HCT116 (cell line): ENCODE results near the gene HSPB7. TPM values are rescaled to one million over a fixed set of nuclear protein-coding genes. Genes with fewer than 3 reads are reported as not detected.

Experiments used
- ATAC-seq: fragments of 200-7000 bp; cut with Tn5 transposase; 2 replicates; pipeline ENCODE4 v1.9.1; 2020; ENCODE audit warnings: mild to moderate bottlenecking, moderate library complexity
- BruUV-seq: library from RNA; stranded (reverse); fragments of 400-500 nt; replicated peaks from 2 replicates; lab custom pipeline; 2021; lab: Mats Ljungman, UMichigan
- CTCF ChIA-PET: fragments of 300-600 bp; sonication (Branson Sonifier 250); formaldehyde crosslinking; loops from one replicate; lab custom pipeline; 2021; ENCODE audit warnings: antibody characterized with exemption; lab: Charles Lee
- POLR2A ChIA-PET: fragments of 300-600, 350-600 bp; sonication (Branson Sonifier 250); formaldehyde crosslinking; loops from one replicate; lab custom pipeline; 2021; ENCODE audit warnings: antibody characterized with exemption; lab: Charles Lee
- RAD21 ChIA-PET, 2 experiments: fragments of 300-600 bp; sonication (Branson Sonifier 250); formaldehyde crosslinking; loops; one replicate each; lab custom pipeline; 2023; ENCODE audit warnings: low total read pairs in 2 of 2; ENCODE audit not compliant: uncharacterized antibody in 2 of 2, unreplicated experiment in 2 of 2, low non-redundant PET in 1 of 2; lab: Charles Lee
- DNase-seq: peaks from one replicate; pipeline ENCODE4 v3.0.0-alpha.2; 2010; ENCODE audit warnings: low read depth, low spot score
- H2AFZ ChIP-seq: fragments of 200-600 bp; shearing (Covaris generic), sonication (generic); 2 replicates; pipeline ENCODE4 v1.6.1; 2017; ENCODE audit warnings: low read depth, mixed run types, mixed read lengths, antibody characterized with exemption, low read length; ENCODE audit not compliant: poor library complexity, severe bottlenecking
- H3K27ac ChIP-seq: 2 replicates; pipeline ENCODE4 v1.5.1; 2012; ENCODE audit warnings: low read depth, low read length
- H3K27me3 ChIP-seq: fragments of 200-600 bp; sonication (generic); 2 replicates; pipeline ENCODE4 v1.6.1; 2016; ENCODE audit warnings: mixed run types, low read length, mixed read lengths; ENCODE audit not compliant: insufficient read depth
- H3K36me3 ChIP-seq, 2 experiments: fragments of 200-500 bp in 1 of 2; fragments of 200-600 bp in 1 of 2; sonication (Bioruptor generic) in 1 of 2; sonication (generic) in 1 of 2; 2 replicates each; pipeline versions ENCODE4 v1.5.1 to v1.6.1; 2014 to 2016; ENCODE audit warnings: low read length in 2 of 2, inconsistent platforms in 1 of 2, mixed read lengths in 1 of 2, mixed run types in 1 of 2; ENCODE audit not compliant: insufficient read depth in 2 of 2, control insufficient read depth in 1 of 2
- H3K4me1 ChIP-seq, 2 experiments: fragments of 200-600 bp in 1 of 2; sonication (generic) in 1 of 2; 2 replicates each; pipeline versions ENCODE4 v1.5.1 to v1.6.1; 2012 to 2017; ENCODE audit warnings: low read length in 2 of 2, inconsistent platforms in 1 of 2, mild to moderate bottlenecking in 1 of 2, mixed read lengths in 1 of 2, mixed run types in 1 of 2, moderate library complexity in 1 of 2; ENCODE audit not compliant: insufficient read depth in 2 of 2, control insufficient read depth in 1 of 2
- H3K4me2 ChIP-seq: fragments of 200-600 bp; sonication (generic); 2 replicates; pipeline ENCODE4 v1.6.1; 2017; ENCODE audit warnings: mixed run types, low read length, mixed read lengths
- H3K4me3 ChIP-seq, 2 experiments: fragments of 200-600 bp in 1 of 2; sonication (generic) in 1 of 2; replicated peaks in 1 of 2; 2 replicates each; pipeline ENCODE4 v1.5.1; 2011 to 2016; ENCODE audit warnings: low read length in 2 of 2, control low read depth in 1 of 2, low read depth in 1 of 2, mild to moderate bottlenecking in 1 of 2, mixed read lengths in 1 of 2, mixed run types in 1 of 2
- H3K79me2 ChIP-seq: fragments of 200-600 bp; sonication (generic); 2 replicates; pipeline ENCODE4 v1.6.1; 2017; ENCODE audit warnings: mild to moderate bottlenecking, mixed run types, low read length, moderate library complexity, mixed read lengths; ENCODE audit not compliant: insufficient read depth
- H3K9ac ChIP-seq: fragments of 200-600 bp; sonication (generic); 2 replicates; pipeline ENCODE4 v1.6.1; 2016; ENCODE audit warnings: low read length, mixed read lengths
- H3K9me2 ChIP-seq: fragments of 200-600 bp; sonication (generic), shearing (Covaris generic); 2 replicates; pipeline ENCODE4 v1.6.1; 2017; ENCODE audit warnings: mixed run types, mild to moderate bottlenecking, moderate library complexity; ENCODE audit not compliant: insufficient read depth
- H3K9me3 ChIP-seq, 2 experiments: fragments of 200-500 bp in 1 of 2; fragments of 200-600 bp in 1 of 2; sonication (Bioruptor generic) in 1 of 2; sonication (generic) in 1 of 2; 2 replicates each; pipeline ENCODE4 v1.6.1; 2014 to 2017; ENCODE audit warnings: low read length in 2 of 2, mixed read lengths in 2 of 2, inconsistent platforms in 1 of 2, low read depth in 1 of 2, mild to moderate bottlenecking in 1 of 2, mixed run types in 1 of 2, moderate library complexity in 1 of 2; ENCODE audit not compliant: control insufficient read depth in 1 of 2, insufficient read depth in 1 of 2
- H4K20me1 ChIP-seq: fragments of 200-600 bp; sonication (generic), shearing (Covaris generic); 2 replicates; pipeline ENCODE4 v1.6.1; 2017; ENCODE audit warnings: mixed run types, mild to moderate bottlenecking, moderate library complexity; ENCODE audit not compliant: insufficient read depth
- ATF3 ChIP-seq: IDR thresholded peaks from 2 replicates; pipeline ENCODE4 v1.6.1; 2012
- EZH2phosphoT487 ChIP-seq: fragments of 200-600 bp; IDR thresholded peaks from 2 replicates; pipeline ENCODE4 v1.6.1; 2018; ENCODE audit warnings: antibody characterized with exemption, borderline replicate concordance
- FOSL1 ChIP-seq: IDR thresholded peaks from 2 replicates; pipeline ENCODE4 v1.6.1; 2012; ENCODE audit warnings: low read depth
- JUND ChIP-seq: IDR thresholded peaks from 2 replicates; pipeline ENCODE4 v1.6.1; 2012
- REST ChIP-seq: IDR thresholded peaks from 2 replicates; pipeline ENCODE4 v1.6.1; 2012; ENCODE audit warnings: low read depth
- SRF ChIP-seq: IDR thresholded peaks from 2 replicates; pipeline ENCODE4 v1.6.1; 2012; ENCODE audit warnings: low read depth
- YY1 ChIP-seq: IDR thresholded peaks from 2 replicates; pipeline ENCODE4 v1.6.1; 2011; ENCODE audit warnings: low read length, low read depth, moderate library complexity, mild to moderate bottlenecking; ENCODE audit not compliant: insufficient replicate concordance; ENCODE audit errors: extremely low read depth
- ZBTB33 ChIP-seq: IDR thresholded peaks from 2 replicates; pipeline ENCODE4 v1.6.1; 2011; ENCODE audit warnings: mild to moderate bottlenecking, low read length, moderate library complexity; ENCODE audit not compliant: insufficient replicate concordance; ENCODE audit errors: extremely low read depth
- ZFX ChIP-seq: fragments of 450-650 bp; IDR thresholded peaks from 2 replicates; pipeline ENCODE4 v1.6.1; 2017
- intact Hi-C: fragments of 100-400 bp; cut with micrococcal nuclease; formaldehyde crosslinking; loops from 2 replicates; pipeline ENCODE4 v1.10.0; 2022
- total RNA-seq: library from RNA; stranded (reverse); gene quantifications from one replicate; pipeline ENCODE4 v1.2.1, GENCODE V29; 2021; ENCODE audit not compliant: unreplicated experiment

The HSPB7 gene
- total RNA-seq, 1 experiment from 2014 or later = 0.27 TPM

GRCh38 chr1:15988856-15989736 lies 28.7 kb downstream of the HSPB7 start:
- no peaks in the 10 kb centered on the region for H4K20me1 ChIP-seq
- no TSS peak for BruUV-seq
- H3K27ac ChIP-seq = no peak overlapping the region
- peaks cover 10 to 23% of the 10 kb centered on the region in 2 experiments for H3K4me1 ChIP-seq
- no peak overlapping the region for H3K4me2 ChIP-seq
- H3K36me3 ChIP-seq = no peaks in the 10 kb centered on the region
- intact Hi-C loops = no loop called here
- no peaks in the 10 kb centered on the region for H3K9me3 ChIP-seq
- H3K79me2 ChIP-seq = no peaks in the 10 kb centered on the region
- POLR2A ChIA-PET = no interaction called here
- RAD21 ChIA-PET = interaction anchor here in 1 of 2 experiments (0.6 kb wide), 1 partner anchor 163 kb away, joined by 3 read pairs; no protein-coding TSS in a partner anchor
- CTCF ChIA-PET = no interaction called here
- H3K9me2 ChIP-seq = no peaks in the 10 kb centered on the region
- no peak overlapping the region for H3K4me3 ChIP-seq
- no peak for ATAC-seq
- TF ChIP-seq ATF3 (no peak), FOSL1 (no peak), SRF (no peak), ZFX (no peak), REST (no peak), ZBTB33 (no peak), YY1 (no peak), JUND (no peak), EZH2phosphoT487 (no peak)
- H2AFZ ChIP-seq = no peak overlapping the region
- no peak overlapping the region for H3K9ac ChIP-seq
- no peaks in the 10 kb centered on the region for H3K27me3 ChIP-seq
- DNase-seq = no peak
